ENCODE results near the gene TNFAIP2.
"Not testable (repeated sequence)": the region's sequence is repeated elsewhere in the genome, so short reads cannot be mapped to it uniquely, and the experiment has no call there.

The TNFAIP2 gene

DNA sequence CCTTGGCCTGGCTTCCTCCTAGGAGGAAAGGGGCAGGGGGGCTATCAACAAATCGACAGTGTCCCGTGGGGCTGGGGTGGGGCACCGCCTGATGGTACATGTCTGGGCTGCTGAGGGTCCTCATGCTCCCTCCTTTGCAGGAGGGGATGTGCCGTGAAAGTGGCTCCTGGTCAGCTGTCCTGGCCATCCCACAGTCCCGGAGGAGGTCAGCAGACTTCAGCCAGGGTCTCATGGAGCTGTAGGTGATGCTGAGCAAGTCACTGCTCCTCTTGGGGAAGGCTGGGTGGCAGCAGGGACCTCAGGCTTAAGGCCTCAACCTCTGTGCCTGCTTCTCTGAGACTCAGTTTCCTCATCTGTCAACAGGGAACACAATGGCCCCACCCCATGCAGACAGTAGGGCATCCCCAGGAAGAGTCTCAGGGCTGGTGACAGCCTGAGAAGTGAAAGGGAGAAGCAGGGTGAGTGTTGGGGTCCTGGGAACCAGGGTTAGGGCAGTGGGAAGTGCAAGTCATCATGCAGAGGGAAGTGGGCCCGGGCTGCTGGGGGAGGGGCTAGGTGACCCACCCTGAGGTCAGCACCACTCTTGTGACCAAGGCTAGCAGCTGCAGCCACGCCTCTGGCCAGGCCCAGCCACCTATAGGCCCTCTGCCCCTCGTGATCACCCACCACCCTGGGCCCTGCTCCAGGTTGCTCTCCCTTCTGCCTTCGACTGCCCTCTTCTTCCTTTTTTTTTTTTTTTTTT lies 4.4 kb upstream of the TNFAIP2 start:
- no peaks in the 10 kb centered on the region for H3K36me3 ChIP-seq (ENCODE audit: insufficient read depth, low read length)
- no peak overlapping the region for H3K9ac ChIP-seq (ENCODE audit: low read depth, low read length)
- peaks cover 9% of the 10 kb centered on the region for H3K4me1 ChIP-seq (ENCODE audit: insufficient read depth, low read length)
- no peaks in the 10 kb centered on the region for H3K9me3 ChIP-seq (ENCODE audit: control insufficient read depth, insufficient read depth, low read length)

DNA sequence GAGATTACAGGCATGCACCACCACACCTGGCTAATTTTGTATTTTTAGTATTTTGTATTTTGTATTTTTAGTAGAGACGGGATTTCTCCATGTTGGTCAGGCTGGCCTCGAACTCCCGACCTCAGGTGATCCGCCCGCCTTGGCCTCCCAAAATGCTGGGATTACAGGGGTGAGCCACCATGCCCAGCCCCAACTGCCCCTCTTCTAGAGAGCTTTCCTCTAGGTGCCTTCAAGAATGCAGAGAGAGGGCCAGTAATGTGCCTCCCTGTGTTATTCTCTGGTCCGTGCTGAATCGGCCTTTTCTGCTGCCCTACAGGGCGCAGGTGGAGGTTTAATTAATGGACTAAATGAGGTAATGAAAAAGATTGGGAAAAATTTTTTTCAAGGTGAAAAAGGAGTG lies 3.7 kb upstream of the TNFAIP2 start:
- not testable (repeated sequence) for H3K36me3 ChIP-seq (ENCODE audit: insufficient read depth, low read length)
- peaks cover 14% of the 10 kb centered on the region for H3K4me1 ChIP-seq (ENCODE audit: insufficient read depth, low read length)

DNA sequence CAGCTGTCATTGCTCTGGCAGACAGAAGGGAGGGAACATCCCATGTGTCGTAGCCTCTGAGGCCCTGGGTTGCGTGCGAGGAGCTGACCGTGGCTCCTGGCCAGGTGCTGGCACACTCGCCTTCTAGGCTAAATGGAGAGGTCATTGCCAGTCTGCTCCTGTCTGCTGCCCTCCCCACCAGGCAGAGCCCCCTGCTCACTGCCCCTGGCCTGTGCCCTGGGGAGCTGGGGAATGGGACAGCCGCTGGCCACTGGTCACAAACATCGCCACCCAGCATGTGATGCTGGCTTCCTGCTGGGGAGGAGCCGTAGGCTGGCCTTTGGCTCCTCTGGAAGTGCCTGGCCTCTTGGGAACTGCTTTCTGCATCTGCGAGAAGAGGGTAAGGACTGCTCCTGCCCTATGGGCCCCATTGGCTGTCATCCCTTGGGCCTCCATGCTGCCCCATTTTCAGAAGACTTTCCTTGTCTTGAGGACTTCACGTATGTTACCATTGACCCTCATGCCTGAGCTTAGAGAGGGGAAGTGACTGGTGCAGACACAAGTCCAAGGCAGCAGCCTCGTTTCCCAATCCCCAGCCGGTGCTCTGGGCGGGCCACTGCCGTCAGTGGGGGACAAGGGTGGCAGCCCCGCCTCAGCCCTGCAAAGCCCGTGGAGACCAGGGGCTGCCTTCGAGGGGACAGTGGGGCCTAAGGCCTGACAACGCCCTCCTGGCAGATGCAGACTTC lies 2.0 kb upstream of the TNFAIP2 start:
- Histone ChIP-seq H3K9me3 (ENCODE audit: control insufficient read depth, insufficient read depth, low read length) (no peaks in the 10 kb centered on the region), H3K4me1 (ENCODE audit: insufficient read depth, low read length) (peaks cover 14% of the 10 kb centered on the region), H3K9ac (ENCODE audit: low read depth, low read length) (no peak overlapping the region), H3K36me3 (ENCODE audit: insufficient read depth, low read length) (no peaks in the 10 kb centered on the region)

More for the DNA sequence above, 3.7 kb upstream of the TNFAIP2 start:
- H3K9ac ChIP-seq (ENCODE audit: low read depth, low read length); H3K9me3 ChIP-seq (ENCODE audit: control insufficient read depth, insufficient read depth, low read length): not testable (repeated sequence)

DNA sequence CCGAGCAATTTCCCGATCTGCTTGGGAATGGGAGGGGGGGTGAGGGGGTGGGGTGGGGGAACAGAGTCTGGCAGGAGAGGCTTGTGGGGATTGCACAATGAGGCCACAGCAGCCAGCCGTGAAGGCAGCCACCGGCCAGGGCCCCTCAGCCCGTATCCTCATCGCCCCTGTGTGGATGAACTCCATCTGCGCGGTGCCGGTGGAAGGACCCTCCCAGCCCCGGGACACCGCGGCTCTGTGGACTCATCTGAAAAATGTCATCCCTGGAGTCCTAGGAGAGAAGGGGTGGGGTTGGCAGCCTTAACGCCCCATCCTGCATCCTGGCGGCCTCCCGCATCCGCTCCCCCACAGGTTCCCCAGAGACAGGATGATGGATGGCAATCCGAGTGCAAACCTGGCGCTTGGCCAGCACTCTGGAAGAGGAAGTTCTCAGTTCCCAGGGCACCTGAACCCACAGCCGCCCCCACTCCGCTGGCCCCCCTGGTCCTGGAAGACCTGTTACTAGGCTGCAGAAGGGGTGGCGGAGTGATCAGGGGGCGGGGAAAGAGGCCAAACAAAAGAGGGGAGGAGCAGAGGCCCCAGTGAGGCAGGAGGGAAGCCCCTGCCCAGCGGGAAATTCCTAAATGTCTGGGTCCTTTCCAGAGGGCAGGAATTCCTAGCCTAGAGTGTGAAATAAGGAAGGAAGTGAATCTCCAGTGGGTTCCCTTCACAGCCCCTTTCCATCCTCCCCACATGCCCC lies 1.2 kb upstream of the TNFAIP2 start:
- H3K36me3 ChIP-seq (ENCODE audit: insufficient read depth, low read length): no peaks in the 10 kb centered on the region
- no peaks in the 10 kb centered on the region for H3K9me3 ChIP-seq (ENCODE audit: control insufficient read depth, insufficient read depth, low read length)
- H3K4me1 ChIP-seq (ENCODE audit: insufficient read depth, low read length): peaks cover 14% of the 10 kb centered on the region
- peak overlapping the region; percentile 51 for H3K9ac ChIP-seq (ENCODE audit: low read depth, low read length)

DNA sequence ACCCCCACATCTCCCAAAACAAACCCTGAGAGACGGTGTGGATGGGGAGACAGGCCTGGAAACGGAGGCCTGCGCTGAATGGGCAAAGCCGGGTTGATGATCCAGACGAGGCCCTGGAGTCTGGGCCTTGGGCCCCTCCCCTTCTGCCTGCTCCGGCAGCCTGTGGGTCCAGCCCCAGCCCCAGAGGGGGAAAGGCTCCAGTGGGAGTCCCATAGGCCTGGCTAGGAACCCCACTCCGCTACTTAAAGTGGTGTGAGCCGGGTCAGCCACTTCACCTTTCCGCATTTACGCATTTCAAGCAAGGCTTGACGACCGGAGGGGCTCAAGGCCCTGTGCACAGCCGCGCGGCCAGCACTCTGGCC lies 695 bp upstream of the TNFAIP2 start:
- Histone ChIP-seq H3K9ac (ENCODE audit: low read depth, low read length) (peak overlapping the region; percentile 51), H3K36me3 (ENCODE audit: insufficient read depth, low read length) (no peaks in the 10 kb centered on the region; the same call in 1 of the 2 replicates), H3K4me1 (ENCODE audit: insufficient read depth, low read length) (peaks cover 13% of the 10 kb centered on the region), H3K9me3 (ENCODE audit: control insufficient read depth, insufficient read depth, low read length) (no peaks in the 10 kb centered on the region)

DNA sequence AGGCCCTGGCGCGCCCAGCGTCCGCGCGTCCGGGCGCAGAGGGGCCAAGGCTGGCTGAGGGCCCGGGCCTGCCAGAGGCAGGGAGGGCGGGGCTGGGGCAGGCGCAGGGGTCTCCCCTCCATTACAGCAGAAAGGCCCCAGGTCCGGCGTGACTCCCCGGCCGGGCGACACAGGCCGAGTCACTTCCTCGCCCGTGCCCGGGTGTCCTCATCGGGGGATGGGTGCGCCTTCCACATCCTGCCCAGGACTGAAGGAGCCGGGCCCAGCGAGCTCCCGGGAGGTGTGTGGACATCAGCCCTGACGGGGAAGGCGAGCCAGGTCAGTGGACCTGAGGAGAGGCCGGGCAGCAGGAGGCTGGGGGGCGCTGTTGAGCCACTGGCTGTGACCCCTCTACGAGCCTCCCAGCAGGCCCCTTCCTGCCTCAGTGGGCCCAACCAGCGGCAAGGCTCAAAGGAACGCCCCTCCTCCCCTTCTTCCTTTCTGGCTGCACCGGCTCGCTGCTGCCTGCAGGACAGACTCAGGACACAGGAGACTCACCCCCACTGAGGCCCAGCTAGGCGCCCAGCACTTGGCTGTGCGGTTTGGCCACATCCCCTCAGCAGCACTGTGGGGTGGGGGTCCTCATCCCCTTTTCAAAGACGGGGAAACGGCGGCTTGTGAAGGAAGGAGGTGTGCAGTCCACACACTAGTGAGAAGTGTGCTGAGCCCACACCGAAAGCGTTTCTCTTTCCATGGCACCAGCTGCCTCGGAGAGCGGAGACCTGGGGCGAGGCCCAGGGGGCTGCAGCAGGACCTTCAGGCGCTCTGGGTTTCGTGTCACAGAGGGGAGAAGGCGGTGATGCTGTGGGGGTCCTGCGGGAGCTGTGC lies 606 bp downstream of the TNFAIP2 start:
- no peaks in the 10 kb centered on the region; the same call in 1 of the 2 replicates for H3K36me3 ChIP-seq (ENCODE audit: insufficient read depth, low read length)
- peak overlapping the region; percentile 51; the same call in 1 of the 2 replicates for H3K9ac ChIP-seq (ENCODE audit: low read depth, low read length)
- peaks cover 11% of the 10 kb centered on the region; the same call in 1 of the 2 replicates for H3K4me1 ChIP-seq (ENCODE audit: insufficient read depth, low read length)
- H3K9me3 ChIP-seq (ENCODE audit: control insufficient read depth, insufficient read depth, low read length): no peaks in the 10 kb centered on the region

DNA sequence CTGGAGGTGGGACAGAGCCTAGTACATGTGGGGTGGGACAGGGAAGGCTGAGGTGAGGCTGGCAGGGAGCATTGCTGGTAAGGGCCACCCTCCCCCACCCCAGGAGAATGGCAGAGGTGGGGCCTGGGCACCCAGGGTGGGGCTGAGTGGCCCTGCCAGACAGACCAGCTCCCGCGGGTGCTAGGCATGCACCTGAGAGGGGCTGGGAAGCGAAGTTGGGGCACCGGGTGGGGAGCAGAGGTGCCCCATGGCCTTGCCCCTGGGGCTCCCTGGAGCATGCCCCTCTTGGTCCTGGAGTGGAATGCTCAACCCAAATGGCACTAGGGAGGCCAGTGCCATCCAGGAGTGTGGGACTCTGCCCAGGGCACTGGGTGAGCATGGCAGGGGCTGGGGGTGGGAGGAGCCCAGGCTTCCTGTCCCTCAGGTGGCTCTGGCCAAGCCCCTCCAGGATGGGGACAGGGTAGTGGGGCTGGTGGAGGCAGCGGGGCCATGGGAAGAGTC lies 1.3 kb downstream of the TNFAIP2 start:
- H3K4me1 ChIP-seq (ENCODE audit: insufficient read depth, low read length): peaks cover 11% of the 10 kb centered on the region; the same call in 1 of the 2 replicates
- H3K9me3 ChIP-seq (ENCODE audit: control insufficient read depth, insufficient read depth, low read length): no peaks in the 10 kb centered on the region
- H3K9ac ChIP-seq (ENCODE audit: low read depth, low read length): no peak overlapping the region
- H3K36me3 ChIP-seq (ENCODE audit: insufficient read depth, low read length): no peaks in the 10 kb centered on the region; the same call in 1 of the 2 replicates

DNA sequence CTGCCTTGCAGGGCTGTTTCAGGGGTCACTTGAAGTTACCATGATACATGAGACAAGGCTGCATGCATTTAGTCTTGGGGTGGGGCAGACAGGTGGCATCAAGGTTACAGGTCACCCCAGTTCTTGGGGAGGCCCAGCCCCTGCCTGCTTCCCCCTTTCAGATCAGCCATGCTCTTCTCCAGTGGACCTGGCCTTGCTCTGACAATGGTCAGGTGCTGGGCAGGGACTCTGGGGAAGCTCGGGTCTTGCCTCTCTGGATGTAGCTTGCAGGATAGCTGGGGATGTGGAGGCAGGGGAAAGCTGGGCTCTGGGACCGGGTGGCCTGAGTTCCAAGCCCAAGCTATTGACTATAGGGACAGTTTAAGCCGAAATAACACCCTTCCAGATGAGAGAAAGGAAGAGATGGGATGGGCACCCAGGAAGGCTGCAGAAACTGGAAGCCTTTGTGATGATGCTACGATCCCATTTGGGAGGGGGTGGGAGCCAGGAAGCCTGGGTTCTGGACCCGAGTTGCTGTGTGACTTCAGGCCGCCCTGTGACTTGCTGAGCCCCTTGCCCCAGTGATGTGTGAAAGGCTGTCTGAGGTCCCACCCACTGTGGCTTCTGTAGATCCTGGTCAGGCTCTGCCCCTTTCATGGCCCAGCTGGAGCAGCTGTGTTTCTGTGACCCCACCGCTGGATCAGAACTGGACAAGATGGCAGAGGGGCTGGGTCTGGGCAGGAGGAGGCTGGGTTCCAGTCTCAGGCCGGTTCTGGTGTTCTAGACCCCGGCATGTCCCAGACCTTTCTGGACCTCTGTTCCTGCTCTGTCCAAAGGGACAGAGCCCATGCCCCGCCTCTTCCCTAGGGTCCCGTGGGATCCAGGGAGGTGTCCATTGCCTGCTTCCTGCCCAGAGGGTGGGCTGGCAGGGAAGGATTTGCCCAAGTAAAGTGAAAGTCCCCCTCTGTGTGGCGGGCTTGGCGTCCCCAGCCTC lies 2.1 kb downstream of the TNFAIP2 start:
- Histone ChIP-seq H3K36me3 (ENCODE audit: insufficient read depth, low read length) (no peaks in the 10 kb centered on the region; the same call in 1 of the 2 replicates), H3K9ac (ENCODE audit: low read depth, low read length) (no peak overlapping the region), H3K4me1 (ENCODE audit: insufficient read depth, low read length) (peaks cover 11% of the 10 kb centered on the region; the same call in 1 of the 2 replicates), H3K9me3 (ENCODE audit: control insufficient read depth, insufficient read depth, low read length) (no peaks in the 10 kb centered on the region)

DNA sequence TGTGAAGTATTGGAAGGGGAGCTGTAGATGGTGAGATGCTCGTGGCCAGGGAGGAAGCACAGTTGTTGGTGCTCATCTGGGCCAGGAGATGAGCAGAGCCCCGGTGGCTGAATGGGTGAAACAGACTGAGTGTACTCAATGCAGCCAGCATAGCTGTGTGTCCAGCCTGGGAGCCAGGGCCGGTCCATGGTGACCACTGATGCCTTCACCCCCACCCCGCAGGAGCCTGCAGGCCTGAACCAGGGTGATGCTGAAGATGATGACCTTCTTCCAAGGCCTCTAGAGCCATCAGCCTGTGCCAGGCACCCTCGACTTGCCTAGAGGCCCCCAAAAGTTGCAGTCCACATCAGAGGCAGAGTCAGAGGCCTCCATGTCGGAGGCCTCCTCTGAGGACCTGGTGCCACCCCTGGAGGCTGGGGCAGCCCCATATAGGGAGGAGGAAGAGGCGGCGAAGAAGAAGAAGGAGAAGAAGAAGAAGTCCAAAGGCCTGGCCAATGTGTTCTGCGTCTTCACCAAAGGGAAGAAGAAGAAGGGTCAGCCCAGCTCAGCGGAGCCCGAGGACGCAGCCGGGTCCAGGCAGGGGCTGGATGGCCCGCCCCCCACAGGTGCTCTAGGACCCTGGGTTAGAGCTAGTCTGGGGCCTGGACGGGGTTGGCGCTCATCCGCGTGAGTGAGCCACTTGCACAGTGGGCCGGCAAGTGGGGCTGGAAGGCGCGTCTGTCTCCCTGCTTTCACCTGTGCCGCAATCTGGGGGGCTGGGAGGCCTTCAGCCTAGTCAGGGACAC lies 3.0 kb downstream of the TNFAIP2 start:
- no peak overlapping the region for H3K9ac ChIP-seq (ENCODE audit: low read depth, low read length)
- peaks cover 7% of the 10 kb centered on the region; the same call in 1 of the 2 replicates for H3K4me1 ChIP-seq (ENCODE audit: insufficient read depth, low read length)
- H3K36me3 ChIP-seq (ENCODE audit: insufficient read depth, low read length): no peaks in the 10 kb centered on the region; the same call in 1 of the 2 replicates

DNA sequence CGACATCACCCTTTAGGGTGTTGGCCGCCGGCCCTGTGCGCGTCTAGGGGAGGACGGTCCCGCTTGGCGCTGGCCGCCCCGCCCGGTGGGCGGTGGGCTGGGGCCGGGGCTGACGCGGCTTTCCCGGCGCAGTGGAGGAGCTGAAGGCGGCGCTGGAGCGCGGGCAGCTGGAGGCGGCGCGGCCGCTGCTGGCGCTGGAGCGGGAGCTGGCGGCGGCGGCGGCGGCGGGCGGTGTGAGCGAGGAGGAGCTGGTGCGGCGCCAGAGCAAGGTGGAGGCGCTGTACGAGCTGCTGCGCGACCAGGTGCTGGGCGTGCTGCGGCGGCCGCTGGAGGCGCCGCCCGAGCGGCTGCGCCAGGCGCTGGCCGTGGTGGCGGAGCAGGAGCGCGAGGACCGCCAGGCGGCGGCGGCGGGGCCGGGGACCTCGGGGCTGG lies 3.6 kb downstream of the TNFAIP2 start:
- no peaks in the 10 kb centered on the region for H3K9me3 ChIP-seq (ENCODE audit: control insufficient read depth, insufficient read depth, low read length)
- H3K4me1 ChIP-seq (ENCODE audit: insufficient read depth, low read length): peaks cover 4% of the 10 kb centered on the region; the same call in 1 of the 2 replicates
- no peaks in the 10 kb centered on the region; the same call in 1 of the 2 replicates for H3K36me3 ChIP-seq (ENCODE audit: insufficient read depth, low read length)
- H3K9ac ChIP-seq (ENCODE audit: low read depth, low read length): no peak overlapping the region

More for the DNA sequence above, 3.0 kb downstream of the TNFAIP2 start:
- H3K9me3 ChIP-seq (ENCODE audit: control insufficient read depth, insufficient read depth, low read length): no peaks in the 10 kb centered on the region

DNA sequence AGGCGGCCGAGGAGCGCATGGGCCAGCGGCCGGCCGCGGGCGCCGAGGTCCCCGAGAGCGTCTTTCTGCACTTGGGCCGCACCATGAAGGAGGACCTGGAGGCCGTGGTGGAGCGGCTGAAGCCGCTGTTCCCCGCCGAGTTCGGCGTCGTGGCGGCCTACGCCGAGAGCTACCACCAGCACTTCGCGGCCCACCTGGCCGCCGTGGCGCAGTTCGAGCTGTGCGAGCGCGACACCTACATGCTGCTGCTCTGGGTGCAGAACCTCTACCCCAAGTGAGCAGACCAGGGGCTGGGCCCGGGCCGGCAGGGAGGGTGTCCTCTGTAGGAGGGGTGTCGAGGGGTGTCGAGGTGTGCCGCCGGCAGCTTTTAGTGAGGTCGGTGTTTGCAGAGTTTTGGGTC lies 4.1 kb downstream of the TNFAIP2 start:
- Histone ChIP-seq H3K36me3 (ENCODE audit: insufficient read depth, low read length) (no peaks in the 10 kb centered on the region; the same call in 1 of the 2 replicates), H3K4me1 (ENCODE audit: insufficient read depth, low read length) (peaks cover 4% of the 10 kb centered on the region; the same call in 1 of the 2 replicates), H3K9me3 (ENCODE audit: control insufficient read depth, insufficient read depth, low read length) (no peaks in the 10 kb centered on the region), H3K9ac (ENCODE audit: low read depth, low read length) (no peak overlapping the region)

All from ES-I3 (cell line).